Measurements from ENCODE around the gene CEP170. TPM values are rescaled to one million over a fixed set of nuclear protein-coding genes. Genes with fewer than 3 reads are reported as not detected.
"Not testable (repeated sequence)": the region's sequence is repeated elsewhere in the genome, so short reads cannot be mapped to it uniquely, and the experiment has no call there.

Gene CEP170
- polyA plus RNA-seq, 6 donors from 2014 or later: 16.6 to 36.0 (median 23.2) TPM

DNA sequence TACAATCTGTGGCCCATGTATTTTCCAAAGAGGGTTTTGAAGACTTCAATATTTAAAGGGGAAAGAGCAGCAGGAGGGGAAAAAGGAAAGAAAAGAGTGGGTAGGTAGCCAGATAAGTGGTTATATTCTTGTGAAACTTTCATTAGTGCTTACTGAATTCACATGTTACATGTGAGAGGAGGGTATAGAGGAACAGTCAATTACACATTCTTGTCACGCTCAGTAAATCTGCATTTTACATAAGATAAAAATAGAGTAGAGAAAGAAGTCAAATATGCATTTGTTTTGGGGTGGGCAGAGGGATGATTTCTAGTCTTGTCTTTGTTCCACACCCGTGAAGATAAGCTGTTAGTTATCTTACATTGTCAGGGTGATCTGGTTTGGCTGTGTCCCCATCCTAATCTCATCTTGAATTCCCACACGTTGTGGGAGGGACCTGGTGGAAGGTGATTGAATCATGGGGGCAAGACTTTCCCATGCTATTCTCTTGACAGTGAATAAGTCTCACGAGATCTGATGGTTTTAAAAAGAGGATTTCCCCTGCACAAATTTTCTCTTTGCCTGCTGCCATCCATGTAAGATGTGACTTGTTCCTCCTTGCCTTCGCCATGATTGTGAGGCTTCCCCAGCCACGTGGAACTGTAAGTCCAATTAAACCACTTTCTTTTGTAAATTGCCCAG, 149.3 kb downstream of the CEP170 start:
- Mint-ChIP-seq H3K4me1 (peaks cover 0 to 11% (median 4%) of the 10 kb centered on the region in 3 donors), H3K27ac (peak overlapping the region in 1 of 6 donors; percentile 39)
- not testable (repeated sequence) for ATAC-seq (ENCODE audit: low read depth in 2 of 2); DNase-seq; H3K9me3 Mint-ChIP-seq; H3K4me3 Mint-ChIP-seq; H3K27me3 Mint-ChIP-seq; H3K36me3 Mint-ChIP-seq

DNA sequence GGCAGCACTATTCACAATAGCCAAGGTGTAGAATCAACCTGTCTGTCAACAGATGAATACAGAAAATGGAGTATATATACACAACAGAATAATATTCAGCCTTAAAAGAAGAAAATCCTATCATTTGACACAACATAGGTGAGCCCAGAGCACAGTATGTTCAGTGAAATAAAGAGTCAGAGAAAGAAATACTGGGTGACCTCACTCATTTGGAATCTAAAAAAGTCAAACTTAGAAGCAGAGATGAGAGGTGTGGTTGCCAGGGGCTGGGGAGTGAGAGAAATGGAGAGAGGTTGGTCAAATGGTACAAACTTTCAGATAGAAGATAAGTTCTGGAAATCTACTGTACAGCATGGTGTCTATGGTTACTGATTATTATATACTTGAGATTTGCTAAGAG, 150.0 kb downstream of the CEP170 start:
- DNase-seq; H3K9me3 Mint-ChIP-seq; H3K36me3 Mint-ChIP-seq; H3K4me3 Mint-ChIP-seq; H3K27me3 Mint-ChIP-seq; ATAC-seq (ENCODE audit: low read depth in 2 of 2): not testable (repeated sequence)
- H3K27ac Mint-ChIP-seq: peak overlapping the region in 2 of 6 donors; percentile 39 to 50
- H3K4me1 Mint-ChIP-seq: peaks cover 0 to 11% (median 4%) of the 10 kb centered on the region in 3 donors

DNA sequence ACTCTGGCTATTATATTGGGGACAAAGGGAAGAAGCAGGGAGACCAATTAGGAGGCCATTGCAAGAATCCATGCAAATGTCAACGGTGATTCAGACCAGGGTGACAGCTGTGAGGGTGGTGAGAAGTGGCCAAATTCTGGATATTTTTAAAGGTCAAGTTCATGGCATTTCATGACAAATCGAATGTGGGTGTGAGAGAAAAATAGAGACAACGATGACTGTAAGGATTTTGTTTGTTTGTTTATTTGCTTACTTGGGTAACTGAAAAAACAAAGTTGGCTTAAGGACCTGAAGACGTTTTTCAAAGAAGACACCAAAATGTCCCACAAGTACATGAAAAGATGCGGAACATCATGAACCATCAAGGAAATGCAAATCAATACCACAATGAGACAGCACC, 150.6 kb downstream of the CEP170 start:
- not testable (repeated sequence) for H3K27ac Mint-ChIP-seq; ATAC-seq (ENCODE audit: low read depth in 2 of 2); H3K36me3 Mint-ChIP-seq; H3K27me3 Mint-ChIP-seq; H3K4me3 Mint-ChIP-seq; H3K9me3 Mint-ChIP-seq; DNase-seq
- H3K4me1 Mint-ChIP-seq: peaks cover 0 to 11% (median 4%) of the 10 kb centered on the region in 3 donors

DNA sequence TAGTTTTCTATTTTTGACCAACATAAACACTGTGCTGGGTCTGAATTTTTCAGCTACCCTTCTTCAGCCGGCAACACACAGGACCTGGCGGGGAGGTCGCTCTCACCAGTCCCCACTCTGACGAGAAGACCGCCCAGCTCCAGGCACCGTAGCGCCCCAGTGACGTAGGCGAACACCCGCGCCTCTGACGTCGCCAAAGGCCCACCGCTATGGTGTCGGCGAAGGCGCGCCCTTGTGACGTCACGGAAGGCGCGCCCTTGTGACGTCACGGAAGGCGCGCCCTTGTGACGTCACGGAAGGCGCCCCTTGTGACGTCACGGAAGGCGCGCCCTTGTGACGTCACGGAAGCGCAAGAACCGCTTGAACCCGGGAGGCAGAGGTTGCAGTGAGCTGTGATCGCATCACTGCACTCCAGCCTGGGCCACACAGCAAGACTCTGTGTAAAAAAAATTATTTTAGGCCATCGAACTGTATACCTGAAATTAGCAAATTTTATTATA, 153.5 kb downstream of the CEP170 start:
- Mint-ChIP-seq H3K4me3 (peak overlapping the region; percentile 23 to 91 (median 76)), H3K27ac (peak overlapping the region; percentile 77 to 99 (median 94)), H3K4me1 (peaks cover 0 to 11% (median 4%) of the 10 kb centered on the region in 3 donors)
- DNase-seq (peak; percentile 57), ATAC-seq (ENCODE audit: low read depth in 2 of 2) (peak; percentile 92 to 99)
- not testable (repeated sequence) for H3K36me3 Mint-ChIP-seq, H3K9me3 Mint-ChIP-seq, H3K27me3 Mint-ChIP-seq

DNA sequence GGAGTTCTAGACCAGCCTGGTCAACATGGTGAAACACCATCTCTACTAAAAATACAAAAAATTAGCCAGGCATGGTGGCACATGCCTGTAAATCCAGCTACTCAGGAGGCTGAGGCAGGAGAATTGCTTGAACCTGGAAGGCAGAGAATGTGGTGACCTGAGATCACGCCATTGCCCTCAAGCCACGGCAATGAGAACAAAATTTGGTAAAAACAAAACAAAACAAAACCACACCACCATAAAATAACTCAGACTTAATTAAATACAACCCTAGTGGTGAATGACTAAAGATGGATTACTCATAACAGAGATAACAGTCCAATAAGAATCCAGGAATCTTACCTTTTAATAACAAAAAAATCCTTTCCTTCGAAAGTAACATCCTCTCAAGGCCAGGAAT, 167.7 kb downstream of the CEP170 start:
- not testable (repeated sequence) for H3K9me3 Mint-ChIP-seq; H3K36me3 Mint-ChIP-seq; H3K4me1 Mint-ChIP-seq; H3K27me3 Mint-ChIP-seq; H3K27ac Mint-ChIP-seq; ATAC-seq (ENCODE audit: low read depth in 2 of 2); H3K4me3 Mint-ChIP-seq; DNase-seq

Other genes with a start within 250 kb of the CEP170 start
- 10 to 100 TPM; 42.9 to 60.7 (median 53.0) TPM for gene SDCCAG8, start 760 bp upstream of the CEP170 start, polyA plus RNA-seq (ENCODE audit: low read depth in 6 of 6)